NT2/D1 (cell line): Measurements from ENCODE around the gene PCGF5.

Experiments
- DNase-seq: peaks from one replicate; pipeline ENCODE4 v3.0.0-alpha.2; 2011; ENCODE audit warnings: low read depth, low spot score
- H3K27me3 ChIP-seq: 2 replicates; pipeline ENCODE4 v1.6.0; 2011; ENCODE audit warnings: mild to moderate bottlenecking; ENCODE audit not compliant: insufficient read length, insufficient read depth
- H3K36me3 ChIP-seq: 2 replicates; pipeline ENCODE4 v1.6.1; 2011; ENCODE audit warnings: mild to moderate bottlenecking, low read length, mixed read lengths; ENCODE audit not compliant: insufficient read depth, insufficient read length
- H3K4me1 ChIP-seq: 2 replicates; pipeline ENCODE4 v1.5.1; 2011; ENCODE audit not compliant: insufficient read depth, insufficient read length
- H3K4me3 ChIP-seq: 2 replicates; pipeline ENCODE4 v1.5.1; 2011; ENCODE audit warnings: low read depth; ENCODE audit not compliant: insufficient read length
- H3K9ac ChIP-seq: 2 replicates; pipeline ENCODE4 v1.6.0; 2011; ENCODE audit warnings: low read depth; ENCODE audit not compliant: insufficient read length
- H3K9me3 ChIP-seq: 2 replicates; pipeline ENCODE4 v1.5.1; 2011; ENCODE audit warnings: mild to moderate bottlenecking, low read length; ENCODE audit not compliant: insufficient read depth
- SUZ12 ChIP-seq: IDR thresholded peaks from 2 replicates; pipeline ENCODE4 v1.6.1; 2011; ENCODE audit not compliant: insufficient read length, insufficient read depth; ENCODE audit errors: extremely low read depth
- YY1 ChIP-seq: IDR thresholded peaks from 2 replicates; pipeline ENCODE4 v1.6.1; 2011; ENCODE audit not compliant: insufficient read length, insufficient read depth
- ZNF274 ChIP-seq: IDR thresholded peaks from 2 replicates; pipeline ENCODE4 v1.6.1; 2011; ENCODE audit warnings: mild to moderate bottlenecking, low read depth, low read length

The PCGF5 gene

DNA sequence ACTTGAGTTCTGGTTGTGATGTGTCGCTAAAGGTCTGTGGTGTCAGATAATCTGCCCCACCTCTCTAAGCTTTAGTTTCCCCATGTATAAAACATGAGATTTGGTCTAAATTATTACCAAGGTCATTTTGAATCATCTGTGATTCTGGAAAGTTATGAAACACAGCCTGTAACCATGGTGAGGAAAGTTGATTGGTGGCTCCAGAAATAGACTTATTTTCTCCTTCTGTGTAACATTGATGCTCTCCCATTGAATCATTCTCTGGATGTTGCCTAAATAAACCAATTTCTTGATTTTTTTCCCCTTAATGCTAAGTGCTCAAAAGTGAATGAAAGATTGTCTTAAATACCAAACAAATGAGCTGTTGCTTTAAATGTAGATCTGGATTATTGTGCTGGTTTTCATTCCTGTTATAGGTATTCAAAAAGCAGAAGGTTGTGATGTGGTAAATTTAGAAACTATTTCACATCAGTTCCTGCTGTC, 30.0 kb upstream of the PCGF5 start:
- no peaks in the 10 kb centered on the region for H3K4me1 ChIP-seq

DNA sequence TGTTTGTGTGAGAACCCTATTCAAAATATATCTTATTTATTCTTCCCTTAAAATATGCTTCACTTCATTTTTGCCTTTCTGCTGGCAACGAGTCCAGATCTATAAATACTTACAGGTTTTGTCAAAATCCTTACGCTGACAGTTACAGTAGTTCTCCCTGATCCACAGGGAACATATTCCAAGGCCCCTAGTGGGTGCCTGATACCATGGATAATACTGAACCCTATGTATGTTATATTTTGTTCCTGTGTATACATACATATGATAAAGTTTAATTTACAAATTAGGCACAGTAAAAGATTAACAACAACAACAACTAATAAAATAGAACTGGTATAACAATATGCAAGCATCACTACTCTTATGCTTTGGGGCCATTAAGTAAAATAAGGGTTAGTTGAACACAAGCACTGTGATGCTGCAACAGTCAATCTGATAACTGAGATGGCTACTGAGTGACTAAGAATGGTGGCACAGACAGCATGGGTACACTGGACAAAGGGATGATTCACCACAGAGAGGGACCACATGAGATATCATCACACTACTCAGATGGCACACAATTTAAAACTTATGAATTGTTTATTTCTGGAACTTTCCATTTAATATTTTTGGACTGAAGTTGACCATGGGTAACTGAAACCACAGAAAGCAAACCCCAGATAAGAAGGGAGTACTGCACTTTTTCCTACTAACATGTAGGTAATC, 29.4 kb upstream of the PCGF5 start:
- TF ChIP-seq SUZ12 = no peak
- TF ChIP-seq YY1 = no peak
- no peak for TF ChIP-seq ZNF274
- Histone ChIP-seq H3K27me3 (no peaks in the 10 kb centered on the region), H3K4me3 (no peak overlapping the region), H3K9ac (no peak overlapping the region), H3K4me1 (no peaks in the 10 kb centered on the region), H3K36me3 (no peaks in the 10 kb centered on the region), H3K9me3 (no peaks in the 10 kb centered on the region; the same call in 1 of the 2 replicates)
- no peak for DNase-seq

More for the DNA sequence above, 30.0 kb upstream of the PCGF5 start:
- H3K4me3 ChIP-seq = no peak overlapping the region
- H3K27me3 ChIP-seq = no peaks in the 10 kb centered on the region
- TF ChIP-seq YY1 (no peak), ZNF274 (no peak), SUZ12 (no peak)
- DNase-seq = no peak
- H3K9me3 ChIP-seq = no peaks in the 10 kb centered on the region; the same call in 1 of the 2 replicates
- H3K9ac ChIP-seq = no peak overlapping the region
- no peaks in the 10 kb centered on the region for H3K36me3 ChIP-seq

DNA sequence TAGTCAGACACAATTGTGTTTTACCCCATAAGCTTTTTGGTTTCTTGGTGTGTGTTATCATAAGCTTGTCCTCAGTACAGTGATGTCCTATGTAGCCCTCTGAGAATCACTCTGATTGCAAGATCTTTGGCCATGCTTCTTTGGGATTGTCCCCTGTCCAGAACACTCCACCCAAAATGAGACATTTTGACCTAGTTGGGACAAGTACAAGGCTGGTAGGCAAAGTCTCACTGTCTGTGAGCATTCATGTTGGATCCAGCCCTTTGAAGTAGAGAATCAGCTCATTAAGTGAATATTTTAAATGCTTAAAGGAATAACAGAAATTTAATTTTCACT, 28.9 kb upstream of the PCGF5 start:
- H3K4me1 ChIP-seq = no peaks in the 10 kb centered on the region
- no peaks in the 10 kb centered on the region for H3K27me3 ChIP-seq
- no peak for DNase-seq
- no peak overlapping the region for H3K9ac ChIP-seq
- H3K36me3 ChIP-seq = no peaks in the 10 kb centered on the region
- no peaks in the 10 kb centered on the region; the same call in 1 of the 2 replicates for H3K9me3 ChIP-seq
- TF ChIP-seq ZNF274 = no peak
- TF ChIP-seq YY1 = no peak
- TF ChIP-seq SUZ12 = no peak
- no peak overlapping the region for H3K4me3 ChIP-seq

DNA sequence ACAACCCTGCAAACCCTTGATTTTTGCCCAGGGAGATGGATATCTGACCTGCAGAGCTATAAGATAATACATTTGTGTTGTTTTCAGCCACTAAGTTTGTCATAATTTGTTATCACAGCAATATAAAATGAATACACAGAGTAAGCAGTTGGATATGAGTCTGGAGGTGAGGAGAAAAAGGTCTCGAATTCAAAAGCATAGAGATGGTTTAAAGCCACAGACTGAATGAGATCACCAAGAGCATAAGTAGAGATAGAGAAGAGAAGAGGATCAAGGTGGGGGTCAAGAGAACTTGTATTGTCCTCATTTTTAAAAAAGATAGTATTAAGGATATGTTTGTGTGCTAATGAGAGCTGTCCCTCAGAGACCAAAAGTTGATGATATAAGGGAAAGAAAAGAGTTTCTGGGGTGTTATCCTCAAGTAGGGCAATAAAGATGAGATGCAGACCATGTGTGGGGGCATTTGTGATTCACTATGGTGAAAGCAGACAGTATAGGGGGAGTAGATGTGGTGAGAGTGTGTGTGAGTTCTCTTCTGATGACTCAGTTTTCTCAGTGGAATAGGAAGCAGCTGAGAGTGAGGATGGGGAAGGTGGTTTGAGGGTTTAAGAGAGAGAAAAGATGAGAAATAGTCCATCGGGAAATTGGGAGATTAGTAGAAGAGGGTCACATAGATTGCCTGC, 25.8 kb upstream of the PCGF5 start:
- Histone ChIP-seq H3K27me3 (no peaks in the 10 kb centered on the region), H3K9ac (no peak overlapping the region), H3K9me3 (no peaks in the 10 kb centered on the region; the same call in 1 of the 2 replicates), H3K36me3 (no peaks in the 10 kb centered on the region), H3K4me3 (no peak overlapping the region), H3K4me1 (no peaks in the 10 kb centered on the region)
- TF ChIP-seq SUZ12 = no peak
- TF ChIP-seq ZNF274 = no peak
- TF ChIP-seq YY1 = no peak
- no peak for DNase-seq

DNA sequence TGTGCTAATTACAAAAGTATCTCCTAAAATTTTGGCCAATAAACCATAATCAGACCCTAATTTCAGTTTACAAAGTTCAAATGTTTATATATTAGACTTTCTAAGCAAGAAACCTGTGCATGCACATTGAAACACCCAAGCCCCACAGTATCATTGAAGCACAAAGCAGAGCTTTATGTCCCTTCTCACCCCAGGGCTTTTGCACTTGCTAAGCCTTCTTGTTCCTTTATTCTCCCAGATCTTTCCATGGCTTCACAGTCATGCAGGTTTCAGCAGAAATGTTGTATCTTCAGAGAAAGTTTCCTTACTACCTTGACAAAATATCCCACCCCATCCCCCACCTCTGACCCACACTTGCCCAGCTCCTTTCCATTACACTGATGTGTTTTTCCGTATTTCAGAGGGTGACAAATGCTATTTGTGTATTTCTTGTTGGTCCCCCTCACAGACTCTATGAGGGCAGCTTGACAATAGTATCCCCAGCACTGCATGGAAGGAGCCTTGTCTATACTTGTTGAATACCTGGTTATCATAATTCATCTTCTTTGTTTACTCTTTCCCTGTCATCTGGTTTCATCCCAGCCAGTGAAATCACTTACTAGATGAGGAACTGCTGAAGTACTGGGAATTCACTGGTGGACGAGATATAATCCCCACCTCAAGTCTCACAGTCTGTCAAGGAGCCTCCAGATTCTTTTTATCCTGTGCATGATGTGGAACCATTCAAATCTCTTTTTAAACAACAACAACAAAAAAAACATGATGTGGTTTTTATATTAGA, 24.0 kb upstream of the PCGF5 start:
- no peak for DNase-seq
- Histone ChIP-seq H3K27me3 (no peaks in the 10 kb centered on the region), H3K4me3 (no peak overlapping the region), H3K9ac (no peak overlapping the region), H3K4me1 (no peaks in the 10 kb centered on the region), H3K9me3 (no peaks in the 10 kb centered on the region; the same call in 1 of the 2 replicates), H3K36me3 (no peaks in the 10 kb centered on the region)
- TF ChIP-seq SUZ12 (no peak), ZNF274 (no peak), YY1 (no peak)

DNA sequence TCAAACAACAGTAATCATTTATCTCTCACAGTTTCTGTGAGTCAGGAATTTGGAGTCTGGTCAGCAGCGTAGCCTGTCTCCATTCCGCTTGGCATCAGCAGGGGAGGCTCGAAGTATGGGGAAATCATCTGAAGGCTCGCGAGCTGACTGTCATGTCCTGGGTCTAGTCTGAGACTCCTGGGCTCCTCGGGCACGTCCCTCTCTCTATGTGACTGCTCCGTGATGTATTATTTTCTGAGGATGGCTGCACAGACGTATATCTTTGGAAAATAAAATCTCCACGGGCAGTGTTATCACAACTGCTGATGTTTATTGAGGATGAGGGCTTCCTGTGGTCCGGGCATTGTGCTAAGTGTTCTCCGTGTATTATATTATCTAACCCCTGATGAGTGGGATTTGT, 23.3 kb upstream of the PCGF5 start:
- Histone ChIP-seq H3K9me3 (no peaks in the 10 kb centered on the region; the same call in 1 of the 2 replicates), H3K36me3 (no peaks in the 10 kb centered on the region), H3K27me3 (no peaks in the 10 kb centered on the region), H3K9ac (no peak overlapping the region), H3K4me1 (no peaks in the 10 kb centered on the region), H3K4me3 (no peak overlapping the region)
- TF ChIP-seq SUZ12 = no peak
- TF ChIP-seq ZNF274 = no peak
- no peak for TF ChIP-seq YY1
- DNase-seq = no peak
